Astrocyte (in vitro differentiated cells and primary cell): ENCODE results near the gene ZW10. TPM values are rescaled to one million over a fixed set of nuclear protein-coding genes. Genes with fewer than 3 reads are reported as not detected.

ENCODE experiments used
- DNase-seq: peaks from one replicate; pipeline ENCODE4 v3.0.0-alpha.2; 2010; ENCODE audit warnings: low read depth
- FAIRE-seq: peaks from 2 replicates; lab custom pipeline; 2011; peaks lifted over from hg19 to GRCh38; lab: Jason Lieb, UNC
- H2AFZ ChIP-seq: 2 replicates; pipeline ENCODE4 v1.6.0; 2012; ENCODE audit warnings: low read depth, low read length, inconsistent platforms
- H3K27ac ChIP-seq: 2 replicates; pipeline ENCODE4 v1.5.1; 2011; ENCODE audit warnings: low read depth, low read length, inconsistent platforms
- H3K27me3 ChIP-seq: 2 replicates; pipeline ENCODE4 v1.6.0; 2011; ENCODE audit warnings: low read length, inconsistent platforms; ENCODE audit not compliant: insufficient read depth
- H3K36me3 ChIP-seq: 2 replicates; pipeline ENCODE4 v1.5.1; 2011; ENCODE audit warnings: low read length, inconsistent platforms; ENCODE audit not compliant: insufficient read depth
- H3K4me1 ChIP-seq: 2 replicates; pipeline ENCODE4 v1.5.1; 2011; ENCODE audit warnings: low read length, inconsistent platforms; ENCODE audit not compliant: insufficient read depth
- H3K4me2 ChIP-seq: 2 replicates; pipeline ENCODE4 v1.6.0; 2012; ENCODE audit warnings: low read length, inconsistent platforms
- H3K4me3 ChIP-seq: 2 replicates; pipeline ENCODE4 v1.5.1; 2011; ENCODE audit warnings: low read depth, mild to moderate bottlenecking, low read length, inconsistent platforms; ENCODE audit not compliant: insufficient read depth
- H3K79me2 ChIP-seq: 2 replicates; pipeline ENCODE4 v1.6.0; 2012; ENCODE audit warnings: mild to moderate bottlenecking, low read length, inconsistent platforms; ENCODE audit not compliant: insufficient read depth
- H3K9ac ChIP-seq: 2 replicates; pipeline ENCODE4 v1.6.0; 2012; ENCODE audit warnings: mild to moderate bottlenecking, low read length, inconsistent platforms
- H3K9me3 ChIP-seq: 2 replicates; pipeline ENCODE4 v1.5.1; 2012; ENCODE audit warnings: low read depth, mild to moderate bottlenecking, low read length, inconsistent platforms; ENCODE audit not compliant: insufficient read depth
- H4K20me1 ChIP-seq: 2 replicates; pipeline ENCODE4 v1.6.0; 2012; ENCODE audit warnings: low read length, inconsistent platforms; ENCODE audit not compliant: insufficient read depth
- H3K27ac Mint-ChIP-seq: one replicate; pipeline ENCODE4 v1.8.0; 2021; ENCODE audit warnings: mild to moderate bottlenecking, mixed read lengths; ENCODE audit not compliant: unreplicated experiment
- H3K27me3 Mint-ChIP-seq: one replicate; pipeline ENCODE4 v1.8.0; 2021; ENCODE audit warnings: low read depth, mixed read lengths; ENCODE audit not compliant: unreplicated experiment
- H3K36me3 Mint-ChIP-seq: one replicate; pipeline ENCODE4 v1.8.0; 2021; ENCODE audit warnings: low read depth, mixed read lengths; ENCODE audit not compliant: unreplicated experiment
- H3K4me1 Mint-ChIP-seq: one replicate; pipeline ENCODE4 v1.8.0; 2021; ENCODE audit warnings: low read depth, mixed read lengths; ENCODE audit not compliant: unreplicated experiment
- H3K4me3 Mint-ChIP-seq: one replicate; pipeline ENCODE4 v1.8.0; 2021; ENCODE audit warnings: mild to moderate bottlenecking, moderate library complexity, mixed read lengths; ENCODE audit not compliant: unreplicated experiment
- H3K9me3 Mint-ChIP-seq: one replicate; pipeline ENCODE4 v1.8.0; 2021; ENCODE audit warnings: mild to moderate bottlenecking, mixed read lengths; ENCODE audit not compliant: unreplicated experiment
- CTCF ChIP-seq: IDR thresholded peaks from 2 replicates; pipeline ENCODE4 v1.5.1; 2011; ENCODE audit warnings: low read depth, mild to moderate bottlenecking, inconsistent platforms, low read length, moderate library complexity; ENCODE audit not compliant: insufficient read depth
- EZH2 ChIP-seq: IDR thresholded peaks from 2 replicates; pipeline ENCODE4 v1.6.1; 2012; ENCODE audit warnings: mild to moderate bottlenecking, low read length, inconsistent platforms; ENCODE audit not compliant: insufficient read depth
- total RNA-seq: library from RNA; stranded (reverse); gene quantifications from 2 replicates; pipeline ENCODE4 v1.2.1, GENCODE V29; 2021

The ZW10 gene
- total RNA-seq, 1 donor from 2014 or later = 17.9 TPM

GRCh38 chr11:113698515-113698914 lies 75.0 kb downstream of the ZW10 start:
- H3K27me3 ChIP-seq = peaks cover 2% of the 10 kb centered on the region
- H3K4me3 ChIP-seq = no peak overlapping the region
- no peak overlapping the region for H3K4me2 ChIP-seq
- peaks cover 15% of the 10 kb centered on the region for H3K4me1 ChIP-seq
- peaks cover 16% of the 10 kb centered on the region for H3K9me3 Mint-ChIP-seq
- no peak overlapping the region for H3K9ac ChIP-seq
- H4K20me1 ChIP-seq = no peaks in the 10 kb centered on the region
- H3K27me3 Mint-ChIP-seq = peaks cover 9% of the 10 kb centered on the region
- FAIRE-seq (no peak), DNase-seq (no peak)
- no peak overlapping the region for H2AFZ ChIP-seq
- H3K4me1 Mint-ChIP-seq = no peaks in the 10 kb centered on the region
- peaks cover 23% of the 10 kb centered on the region for H3K36me3 Mint-ChIP-seq
- no peak overlapping the region for H3K27ac Mint-ChIP-seq
- H3K79me2 ChIP-seq = no peaks in the 10 kb centered on the region
- no peaks in the 10 kb centered on the region for H3K36me3 ChIP-seq
- H3K27ac ChIP-seq = no peak overlapping the region
- no peaks in the 10 kb centered on the region for H3K9me3 ChIP-seq
- TF ChIP-seq CTCF = no peak
- TF ChIP-seq EZH2 = no peak
- no peak overlapping the region for H3K4me3 Mint-ChIP-seq

GRCh38 chr11:113697756-113698407 lies 75.6 kb downstream of the ZW10 start:
- H3K27me3 Mint-ChIP-seq = peaks cover 9% of the 10 kb centered on the region
- Histone ChIP-seq H2AFZ (no peak overlapping the region), H3K36me3 (no peaks in the 10 kb centered on the region), H3K4me1 (peaks cover 15% of the 10 kb centered on the region), H3K27ac (no peak overlapping the region), H3K27me3 (peaks cover 2% of the 10 kb centered on the region), H4K20me1 (no peaks in the 10 kb centered on the region), H3K4me3 (no peak overlapping the region), H3K79me2 (no peaks in the 10 kb centered on the region), H3K9ac (no peak overlapping the region), H3K4me2 (peak overlapping the region; percentile 12), H3K9me3 (no peaks in the 10 kb centered on the region)
- H3K4me1 Mint-ChIP-seq = no peaks in the 10 kb centered on the region
- TF ChIP-seq CTCF = no peak
- TF ChIP-seq EZH2 = no peak
- no peak overlapping the region for H3K4me3 Mint-ChIP-seq
- no peak overlapping the region for H3K27ac Mint-ChIP-seq
- FAIRE-seq (no peak), DNase-seq (peak; percentile 36)
- H3K36me3 Mint-ChIP-seq = peaks cover 21% of the 10 kb centered on the region
- peaks cover 16% of the 10 kb centered on the region for H3K9me3 Mint-ChIP-seq

- peaks cover 15% of the 10 kb centered on the region for H3K4me1 ChIP-seq
- Mint-ChIP-seq H3K4me3 (no peak overlapping the region), H3K9me3 (peaks cover 14% of the 10 kb centered on the region), H3K27me3 (peaks cover 9% of the 10 kb centered on the region), H3K4me1 (no peaks in the 10 kb centered on the region), H3K36me3 (peaks cover 19% of the 10 kb centered on the region), H3K27ac (no peak overlapping the region)
- FAIRE-seq (no peak), DNase-seq (no peak)
- no peak overlapping the region for H3K9ac ChIP-seq
- no peaks in the 10 kb centered on the region for H3K36me3 ChIP-seq
- H3K79me2 ChIP-seq = no peaks in the 10 kb centered on the region
- H3K9me3 ChIP-seq = no peaks in the 10 kb centered on the region
- H4K20me1 ChIP-seq = no peaks in the 10 kb centered on the region
- H3K27ac ChIP-seq = no peak overlapping the region
- no peak for TF ChIP-seq CTCF
- TF ChIP-seq EZH2 = no peak
- peaks cover 2% of the 10 kb centered on the region for H3K27me3 ChIP-seq
- no peak overlapping the region for H2AFZ ChIP-seq
- H3K4me2 ChIP-seq = no peak overlapping the region
- no peak overlapping the region for H3K4me3 ChIP-seq
Measured at GRCh38 chr11:113697111-113697510, 76.4 kb downstream of the ZW10 start.
